Measurements from ENCODE around the gene CAPN9.
"Not testable (repeated sequence)": the region's sequence is repeated elsewhere in the genome, so short reads cannot be mapped to it uniquely, and the experiment has no call there.

The CAPN9 gene

DNA sequence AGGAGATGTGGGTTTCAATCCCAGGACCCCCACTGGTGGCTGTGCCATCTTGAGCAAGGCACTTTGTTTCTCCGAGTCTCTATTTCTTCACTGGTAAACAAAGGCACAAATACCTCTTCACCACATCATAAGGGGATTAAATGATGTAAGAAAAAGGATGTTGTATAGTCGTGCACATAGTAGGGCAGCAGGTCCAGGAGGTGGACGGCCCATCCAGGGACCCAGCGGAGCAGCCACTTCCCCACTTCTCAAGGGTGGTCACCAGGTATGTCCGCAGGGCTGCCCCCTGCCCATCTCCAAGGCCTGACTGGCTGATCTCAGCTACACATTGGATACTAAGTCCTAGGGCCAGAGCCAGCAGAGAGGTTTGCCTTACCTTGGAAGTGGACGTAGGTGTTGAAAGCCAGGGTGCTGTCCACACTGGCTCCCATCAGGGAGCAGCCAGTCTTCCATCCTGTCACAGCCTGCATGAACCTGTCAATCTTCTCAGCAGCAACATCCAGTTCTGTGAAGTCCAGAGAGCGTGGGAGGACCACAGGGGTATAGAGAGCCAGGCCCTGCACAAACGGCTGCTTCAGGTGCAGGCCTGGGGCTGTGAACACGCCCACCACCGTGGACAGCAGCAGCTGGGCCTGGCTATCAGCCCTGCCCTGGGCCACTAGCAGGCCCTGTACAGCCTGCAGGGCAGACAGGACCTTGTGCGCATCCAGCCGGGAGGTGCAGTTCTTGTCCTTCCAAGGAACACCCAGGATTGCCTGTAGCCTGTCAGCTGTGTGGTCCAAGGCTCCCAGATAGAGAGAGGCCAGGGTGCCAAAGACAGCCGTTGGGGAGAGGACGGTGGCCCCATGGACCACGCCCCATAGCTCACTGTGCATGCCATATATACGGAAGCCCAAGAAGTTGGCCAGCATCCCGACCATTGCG, 37.3 kb upstream of the CAPN9 start:
- DNase-seq (ENCODE audit: low spot score): no peak

DNA sequence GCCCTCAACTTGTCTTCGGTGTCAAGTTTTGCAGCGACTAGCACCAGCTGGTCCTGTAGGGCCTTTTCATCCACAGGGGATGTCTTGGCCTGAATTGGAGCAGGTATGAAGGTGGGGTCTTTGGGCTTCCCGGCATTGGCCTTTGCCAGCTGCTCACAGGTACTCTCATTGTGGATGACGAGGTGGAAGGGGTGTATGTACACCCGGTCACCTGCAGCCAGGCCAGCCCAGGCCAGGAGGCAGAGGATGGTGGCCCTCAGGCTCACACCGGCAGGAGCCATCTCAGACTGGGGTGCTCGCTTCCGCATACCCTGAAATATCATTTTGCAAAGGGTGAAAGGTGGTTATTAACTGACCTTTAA, 36.7 kb upstream of the CAPN9 start:
- DNase-seq (ENCODE audit: low spot score): no peak

DNA sequence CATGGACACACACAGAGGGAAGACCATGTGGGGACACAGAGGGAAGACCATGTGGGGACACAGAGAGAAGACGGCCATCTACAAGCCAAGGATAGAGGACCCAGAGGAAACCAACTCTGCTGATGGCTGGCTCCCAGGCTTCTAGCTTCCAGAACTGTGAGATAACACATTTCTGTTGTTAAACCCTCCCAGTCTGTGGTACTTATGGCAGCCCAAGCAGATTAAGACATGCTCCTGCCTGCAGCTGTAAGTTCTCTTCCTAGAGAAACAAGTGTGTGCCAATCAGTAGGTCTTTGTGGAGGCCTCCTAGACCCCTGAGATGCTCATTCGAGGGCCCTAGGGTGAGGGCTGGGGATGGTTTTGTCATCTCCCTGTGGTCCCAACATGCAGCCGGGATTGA, 35.9 kb upstream of the CAPN9 start:
- DNase-seq (ENCODE audit: low spot score): no peak

DNA sequence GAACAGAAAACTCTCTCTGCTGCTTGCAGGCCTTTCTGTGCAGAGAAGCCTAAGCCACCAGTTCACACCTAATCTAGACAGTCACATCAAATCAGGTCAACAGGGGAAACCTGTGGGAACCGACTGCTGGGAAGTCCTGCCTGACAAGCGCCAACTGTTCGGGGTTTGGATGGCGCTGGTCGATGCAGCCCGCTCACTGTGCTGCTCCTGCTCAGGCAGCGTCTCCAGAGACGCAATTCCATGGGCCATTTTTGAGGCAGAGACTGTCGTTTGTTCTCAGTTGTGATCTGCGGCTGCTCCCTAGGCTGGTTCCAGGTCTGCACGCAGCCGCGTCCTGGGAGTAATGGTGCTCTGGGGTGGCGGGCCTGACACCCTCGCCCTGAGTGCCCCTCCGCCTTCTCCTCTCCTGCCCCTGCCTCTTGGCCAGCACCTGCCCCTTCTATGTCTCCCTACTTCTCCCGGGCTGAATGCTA, 34.7 kb upstream of the CAPN9 start:
- no peak for DNase-seq (ENCODE audit: low spot score)

DNA sequence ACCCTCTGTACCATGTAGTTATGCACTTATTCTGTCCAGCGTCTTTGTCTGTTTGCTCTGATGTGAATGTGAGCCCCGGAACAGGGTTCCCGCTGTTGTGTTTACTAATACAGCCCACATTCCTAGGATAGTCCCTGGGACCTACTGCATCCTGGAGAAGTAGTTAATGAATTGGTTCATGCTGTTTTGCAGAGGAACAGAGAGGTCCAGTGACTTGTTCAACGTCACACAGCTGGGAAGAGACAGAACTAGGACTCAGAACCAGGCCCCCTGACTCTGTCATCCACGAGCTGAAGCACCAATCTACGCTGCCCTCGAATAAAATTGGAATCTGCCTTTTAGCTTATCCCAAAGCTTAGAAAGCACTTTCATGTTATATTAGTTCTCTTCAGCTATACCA, 34.0 kb upstream of the CAPN9 start:
- no peak for DNase-seq (ENCODE audit: low spot score)

DNA sequence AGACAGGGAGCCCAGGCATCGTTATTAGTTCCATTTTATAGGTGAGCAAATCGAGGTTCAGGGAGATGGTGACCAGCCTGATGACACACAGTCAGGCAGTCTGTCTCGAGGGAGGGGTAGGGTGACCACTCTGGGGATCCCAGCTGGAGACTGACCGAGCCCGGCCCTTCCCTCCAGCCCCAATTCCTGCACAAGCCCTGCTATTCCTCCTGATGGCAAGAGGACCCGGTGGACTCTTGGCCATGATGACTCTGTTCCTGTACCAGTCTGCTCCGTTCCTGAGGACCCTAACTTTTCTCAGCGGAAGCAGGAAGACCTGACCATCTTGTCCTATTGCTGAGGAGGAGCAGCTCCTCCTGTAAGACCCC, 33.7 kb upstream of the CAPN9 start:
- no peak for DNase-seq (ENCODE audit: low spot score)

DNA sequence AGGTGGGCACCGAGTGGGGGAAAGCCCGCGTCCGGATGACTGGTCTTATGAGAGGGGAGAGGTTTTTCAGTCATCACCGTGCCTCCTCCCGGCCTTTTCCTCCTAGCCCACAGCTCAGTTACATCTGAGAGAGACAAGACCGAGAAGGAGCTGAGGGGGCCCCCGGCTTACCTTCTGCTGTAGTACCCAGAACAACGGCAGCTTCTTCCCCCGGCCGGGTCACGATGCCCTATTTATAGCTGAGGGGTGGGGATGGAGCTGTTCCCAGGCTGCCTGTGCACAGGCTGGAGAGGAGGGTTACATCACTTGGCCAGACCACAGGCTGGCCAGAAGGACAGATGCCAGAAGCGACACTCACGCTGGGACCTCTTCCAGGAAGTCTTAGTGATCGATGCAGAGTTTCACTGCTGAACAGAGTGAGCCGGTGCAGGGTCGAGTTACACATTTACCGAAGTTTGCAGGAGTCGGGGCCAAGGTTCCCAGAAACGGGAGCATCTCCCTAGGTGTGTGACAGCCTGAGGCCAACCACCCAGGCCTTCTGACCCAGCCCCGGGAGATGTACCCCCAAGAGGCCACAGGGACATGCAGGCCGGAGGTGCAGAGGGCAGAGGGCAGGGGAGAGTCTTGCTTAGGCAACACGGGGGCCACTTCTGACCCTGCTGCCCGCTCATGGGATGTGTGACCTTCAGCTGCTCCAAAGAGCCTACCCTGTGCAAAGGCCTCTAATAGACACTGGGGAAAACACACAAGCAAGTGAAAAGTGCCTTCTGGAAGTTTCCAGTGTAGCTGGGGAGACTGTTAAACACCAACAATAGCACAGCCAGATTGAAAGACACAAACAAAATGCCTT, 33.0 kb upstream of the CAPN9 start, which contains the start of gene AGT:
Gene AGT (minus strand): TSS at position 208 of the 850 bp plus-strand sequence. CDS start 3,299 bp downstream, outside the sequence.
- peak; percentile 94 for DNase-seq (ENCODE audit: low spot score)

DNA sequence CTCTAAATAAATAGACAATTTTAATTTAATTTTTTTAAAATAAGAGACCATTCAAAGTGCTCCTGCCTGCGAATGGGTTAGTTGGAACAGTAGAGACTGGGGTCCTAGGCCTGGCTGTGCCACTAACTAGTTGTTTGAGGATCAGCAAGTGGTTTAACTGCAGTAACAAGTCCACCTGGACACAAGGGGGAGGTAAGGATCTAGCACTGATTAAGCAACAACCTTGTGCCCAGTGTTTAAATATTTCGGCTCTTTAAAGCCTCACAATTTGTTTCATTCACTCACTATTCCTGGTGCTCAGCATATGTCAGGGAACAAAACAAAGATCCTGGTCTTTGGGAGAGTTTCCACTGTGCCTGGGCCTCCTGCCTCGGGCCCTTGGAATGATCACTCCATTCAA, 31.7 kb upstream of the CAPN9 start:
- no peak for DNase-seq (ENCODE audit: low spot score)

DNA sequence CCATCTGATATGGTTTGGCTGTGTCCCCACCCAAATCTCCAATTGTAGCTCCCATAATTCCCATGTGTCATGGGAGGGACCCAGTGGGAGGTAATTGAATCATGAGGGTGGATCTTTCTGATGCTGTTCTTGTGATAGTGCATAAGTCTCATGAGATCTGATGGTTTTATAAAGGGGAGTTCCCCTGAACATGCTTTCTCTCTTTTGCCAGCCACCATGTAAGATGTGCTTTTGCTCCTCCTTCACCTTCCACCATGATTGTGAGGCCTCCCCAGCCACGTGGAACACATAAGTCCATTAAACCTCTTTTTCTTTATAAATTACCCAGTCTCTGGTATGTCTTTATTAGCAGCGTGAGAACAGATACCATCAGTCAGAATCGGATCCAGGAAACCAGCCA, 30.7 kb upstream of the CAPN9 start:
- not testable (repeated sequence) for DNase-seq (ENCODE audit: low spot score)

DNA sequence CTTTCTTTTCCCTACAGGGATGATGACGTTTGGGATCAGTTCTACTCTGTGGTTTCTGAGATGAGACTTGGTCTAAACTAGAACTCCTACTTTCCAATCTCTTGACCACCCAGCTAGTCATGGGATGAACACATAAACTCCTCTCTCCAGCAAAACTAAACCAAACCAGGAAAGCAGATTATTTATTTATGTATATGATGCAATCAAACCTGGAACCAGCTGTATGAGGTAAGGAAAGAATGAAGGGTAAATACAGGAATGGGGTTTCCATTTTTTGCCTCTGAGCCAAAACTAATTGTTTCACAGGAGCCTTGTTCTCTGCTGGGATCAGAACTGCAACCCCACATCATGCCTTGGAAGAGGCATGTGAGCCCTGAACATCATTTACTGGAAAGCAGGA, 29.9 kb upstream of the CAPN9 start:
- DNase-seq (ENCODE audit: low spot score): no peak

DNA sequence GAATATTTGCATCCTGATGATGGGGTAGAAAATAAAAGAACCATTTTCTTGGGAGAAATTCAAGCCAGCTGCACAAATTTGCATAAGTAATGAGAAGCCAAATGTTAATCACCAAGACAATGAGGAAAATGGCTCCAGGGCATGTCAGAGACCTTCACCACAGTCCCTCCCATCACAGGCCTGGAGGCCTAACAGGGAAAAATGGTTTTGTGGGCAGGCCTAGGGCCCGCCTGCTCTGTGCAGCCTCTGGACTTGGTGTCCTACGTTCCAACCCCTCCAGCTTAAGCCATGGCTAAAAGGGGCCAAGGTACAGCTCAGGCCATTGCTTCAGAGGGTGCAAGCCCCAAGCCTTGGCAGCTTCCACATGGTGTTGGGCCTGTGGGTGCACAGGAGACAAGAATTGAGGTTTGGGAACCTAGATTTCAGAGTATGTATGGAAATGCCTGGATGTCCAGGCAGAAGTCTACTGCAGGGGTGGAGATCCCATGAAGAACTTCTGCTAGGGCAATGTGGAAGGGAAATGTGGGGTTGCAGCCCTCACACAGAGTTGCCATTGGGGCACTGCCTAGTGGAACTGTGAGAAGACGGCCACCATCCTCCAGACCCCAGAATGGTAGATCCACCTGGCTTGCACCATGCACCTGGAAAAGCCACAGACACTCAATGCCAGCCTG, 25.2 kb upstream of the CAPN9 start:
- DNase-seq (ENCODE audit: low spot score): not testable (repeated sequence)

DNA sequence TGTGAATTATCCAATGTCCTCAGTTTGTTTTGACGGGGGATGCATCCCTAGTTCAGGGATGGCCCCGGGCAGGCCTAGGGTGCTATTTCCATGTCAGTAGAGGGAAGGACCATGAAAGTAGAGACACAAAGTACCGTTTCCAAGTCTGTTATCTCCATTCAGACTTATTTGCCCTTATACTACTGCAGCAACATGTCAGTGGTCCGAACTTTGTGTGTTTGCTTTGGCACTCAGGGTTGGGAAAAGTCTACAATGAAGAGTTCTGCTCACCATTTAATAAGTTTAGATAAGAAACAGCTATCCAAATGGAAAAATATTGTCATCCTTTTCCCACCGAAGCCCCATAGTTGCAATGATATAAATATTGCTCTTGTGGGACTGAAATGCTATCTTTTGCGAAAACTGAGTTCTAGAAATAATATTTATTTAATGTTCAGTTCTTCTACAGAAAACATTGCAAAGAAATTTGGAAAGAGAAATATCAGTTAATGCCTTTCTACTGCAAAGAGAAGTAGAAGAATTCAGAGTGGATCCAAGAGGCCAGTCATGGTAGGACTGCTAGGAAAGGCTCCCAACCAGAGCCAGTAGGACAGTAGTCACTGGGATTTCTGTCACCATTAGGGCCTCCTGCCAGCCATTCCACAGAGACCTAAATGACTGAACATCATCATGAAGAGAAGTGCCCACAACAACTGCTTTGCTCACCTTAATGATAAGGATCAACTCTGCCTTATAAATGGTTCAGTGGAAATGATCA, 21.8 kb upstream of the CAPN9 start:
- no peak for DNase-seq (ENCODE audit: low spot score)

DNA sequence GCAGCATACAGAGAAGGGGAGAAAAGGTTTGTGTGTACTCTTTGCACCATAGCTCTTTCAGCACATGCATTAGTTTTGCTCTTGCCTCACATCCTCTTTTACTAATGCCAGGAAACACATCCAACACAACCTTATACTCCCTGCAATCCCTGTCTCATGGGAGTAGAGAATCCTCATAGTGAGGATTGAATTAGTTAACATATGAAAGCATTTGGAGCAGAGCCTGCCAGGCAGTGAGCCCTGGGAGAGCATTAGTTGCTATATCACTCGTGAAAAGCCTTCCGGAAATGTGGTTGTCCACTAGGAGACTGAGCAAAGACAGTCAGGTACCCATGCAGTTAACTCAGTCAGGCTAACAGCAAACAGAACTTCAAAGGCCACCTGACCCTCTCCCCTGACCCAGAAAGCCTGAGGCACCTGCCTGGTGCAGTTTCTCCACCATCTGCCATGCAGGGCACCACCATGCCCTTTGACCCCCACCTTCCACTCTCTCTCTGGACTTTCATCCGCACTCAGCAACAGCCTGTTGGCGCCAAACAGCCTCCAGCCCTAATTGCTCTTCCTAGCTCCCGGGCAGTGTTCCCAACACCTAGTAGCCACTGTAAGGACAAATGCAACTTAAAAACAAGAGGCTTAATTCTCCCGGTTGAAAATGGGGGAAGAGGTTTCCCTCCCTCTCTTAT, 18.3 kb upstream of the CAPN9 start:
- DNase-seq (ENCODE audit: low spot score): no peak

DNA sequence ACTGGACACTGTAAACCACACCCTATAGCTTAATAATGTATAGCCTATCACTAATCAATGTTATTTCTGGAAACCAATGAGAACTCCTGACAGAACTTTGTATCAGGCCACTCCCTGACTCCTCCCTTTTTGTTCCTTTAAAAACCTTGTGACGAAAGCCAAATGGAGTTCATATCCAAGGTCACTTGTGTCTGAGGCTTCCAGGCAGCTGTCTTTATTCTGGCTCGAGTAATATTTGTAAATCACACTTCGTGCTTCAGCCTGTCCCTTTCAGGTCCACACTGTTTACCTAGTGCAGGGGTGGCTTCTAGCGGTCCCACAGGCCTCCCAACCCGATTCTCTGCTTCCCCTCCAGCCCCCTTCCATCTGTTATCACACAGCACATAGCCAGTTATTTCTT, 16.2 kb upstream of the CAPN9 start:
- no peak for DNase-seq (ENCODE audit: low spot score)

DNA sequence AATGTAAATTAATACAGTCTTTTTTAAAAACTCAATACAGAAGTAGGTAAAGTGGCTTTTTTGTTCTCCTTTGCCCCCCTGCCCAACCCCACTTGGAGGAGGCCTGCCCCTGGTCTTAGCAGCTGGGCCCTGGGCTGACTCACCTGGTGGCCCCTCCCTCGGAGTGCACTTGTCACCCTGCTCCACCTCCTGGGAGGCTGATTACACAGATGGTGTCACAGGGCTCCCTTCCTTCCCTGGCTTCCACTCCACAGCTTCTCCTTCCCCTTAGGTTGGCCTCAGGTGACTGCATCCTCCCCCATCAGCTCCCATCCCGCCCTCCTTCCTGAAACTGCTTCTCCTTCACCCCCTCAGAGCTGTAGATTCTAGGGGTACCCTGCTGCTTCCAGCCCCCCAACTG, 11.7 kb upstream of the CAPN9 start:
- DNase-seq (ENCODE audit: low spot score): no peak

DNA sequence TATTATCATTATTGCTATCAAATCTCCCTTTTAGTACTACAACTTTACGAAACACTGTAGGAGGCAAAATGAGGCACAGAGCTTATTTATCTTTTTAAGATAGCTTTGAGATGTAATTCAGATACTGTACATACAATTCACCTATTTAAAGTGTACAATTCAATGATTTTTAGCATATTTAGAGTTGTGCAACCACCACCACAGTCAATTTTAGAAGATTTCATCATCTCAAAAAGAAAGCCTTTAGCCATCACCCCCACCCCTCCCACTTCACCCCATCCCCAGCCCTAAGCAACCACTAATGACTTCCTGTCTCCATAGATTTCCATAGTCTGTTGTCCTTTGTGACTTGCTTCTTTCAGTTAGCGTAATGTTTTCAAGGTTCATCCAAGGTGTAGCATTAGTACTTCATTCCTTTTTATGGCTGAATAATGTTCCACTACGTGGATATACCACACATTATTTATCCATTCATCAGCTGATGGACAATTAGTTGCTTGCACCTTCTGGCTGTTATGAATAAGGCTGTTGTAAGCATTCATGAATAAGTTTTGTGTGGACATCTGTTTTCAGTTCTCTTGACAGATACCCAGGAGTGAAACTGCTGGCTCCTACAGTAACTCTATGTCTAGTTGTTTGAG, 9.4 kb upstream of the CAPN9 start:
- no peak for DNase-seq (ENCODE audit: low spot score)

DNA sequence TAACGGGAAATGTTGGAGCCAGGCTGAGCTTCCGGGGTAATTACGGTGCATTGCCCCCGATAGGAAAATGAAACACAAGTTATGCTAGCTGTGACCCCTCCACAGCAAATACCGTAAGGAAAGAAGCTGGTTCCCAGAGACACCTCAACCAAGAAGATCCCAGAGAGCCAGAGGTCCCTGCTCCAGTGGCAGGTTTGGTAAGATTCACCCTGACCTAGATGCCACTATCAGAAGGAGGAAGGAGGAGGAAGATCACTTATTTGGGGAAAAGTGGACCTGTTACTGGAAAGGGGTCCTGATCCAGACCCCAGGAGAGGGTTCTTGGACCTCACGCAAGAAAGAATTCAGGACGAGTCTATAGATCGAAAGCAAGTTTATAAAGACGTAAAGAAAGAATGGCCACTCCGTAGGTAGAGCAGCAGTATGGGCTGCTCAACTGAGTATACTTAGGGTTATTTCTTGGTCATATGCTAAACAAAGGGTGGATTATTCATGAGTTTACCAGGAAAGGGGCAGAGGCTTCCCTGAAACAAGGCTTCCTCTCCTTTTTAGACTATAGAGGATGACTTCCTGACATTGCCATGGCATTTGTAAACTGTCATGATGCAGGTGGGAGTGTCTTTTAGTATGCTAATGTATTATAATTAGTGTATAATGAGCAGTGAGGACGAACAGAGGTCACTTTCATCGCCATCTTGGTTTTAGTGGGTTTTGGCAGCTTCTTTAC, 7.5 kb upstream of the CAPN9 start:
- no peak for DNase-seq (ENCODE audit: low spot score)

DNA sequence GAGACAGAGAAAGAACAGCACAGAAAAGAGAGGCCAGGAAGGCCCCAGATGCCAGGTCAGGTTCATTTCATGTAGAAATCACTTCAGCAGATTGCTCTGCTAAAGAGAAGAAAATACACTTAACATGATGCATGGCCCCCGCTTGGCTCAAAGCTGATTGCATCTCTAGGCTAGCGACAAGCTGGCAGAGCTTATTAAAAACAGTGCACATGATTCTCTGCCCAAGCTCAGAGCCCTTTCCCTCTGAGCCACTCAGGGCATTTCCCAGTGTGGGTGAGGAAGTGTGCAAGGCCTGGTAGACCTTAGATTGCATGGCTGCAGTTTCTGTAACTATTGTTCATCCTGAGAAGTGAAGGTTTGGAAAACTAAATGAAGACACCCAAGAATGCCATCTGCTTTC, 3.3 kb upstream of the CAPN9 start:
- no peak for DNase-seq (ENCODE audit: low spot score)

DNA sequence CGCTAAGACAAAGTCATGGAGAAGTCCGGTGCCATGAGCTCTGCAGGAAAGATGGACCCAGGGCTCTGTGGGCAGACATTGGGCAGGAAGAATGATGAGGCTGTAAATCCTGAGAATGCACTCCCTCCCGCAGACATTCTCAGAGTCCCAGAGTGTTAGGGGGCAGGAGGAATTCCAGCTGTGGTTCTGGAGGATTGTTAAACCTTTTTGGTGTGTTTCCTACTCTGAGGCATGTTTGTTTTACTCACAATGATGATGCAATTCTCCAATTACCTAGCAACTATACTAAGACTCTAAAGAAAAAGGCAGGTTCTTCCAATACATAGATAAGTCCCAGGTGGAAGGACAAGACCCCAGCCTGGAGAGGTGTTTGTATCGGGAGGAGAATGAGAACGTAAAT, 2.8 kb upstream of the CAPN9 start:
- DNase-seq (ENCODE audit: low spot score): peak; percentile 31

DNA sequence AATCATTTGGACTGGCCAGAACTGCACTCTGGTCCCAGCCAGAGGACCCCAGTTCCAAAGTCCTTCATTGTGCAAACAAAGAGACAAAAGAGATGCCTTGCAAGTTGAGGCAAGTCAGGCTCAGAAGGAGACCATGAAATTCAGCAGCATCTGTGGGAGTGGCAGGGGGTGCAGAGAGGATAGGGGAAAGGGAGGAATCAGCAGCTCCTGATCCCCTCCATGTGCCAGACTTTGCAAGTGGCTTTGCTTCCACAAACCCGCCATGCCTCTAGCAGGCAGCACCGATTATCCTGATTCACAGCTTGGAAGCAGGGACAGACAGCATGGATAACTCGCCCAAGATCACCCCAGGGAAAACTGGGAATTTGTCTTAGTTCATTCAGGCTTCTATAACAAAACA, 2.1 kb upstream of the CAPN9 start:
- DNase-seq (ENCODE audit: low spot score): no peak
